ENCODE results near the gene CCNY.

DNA sequence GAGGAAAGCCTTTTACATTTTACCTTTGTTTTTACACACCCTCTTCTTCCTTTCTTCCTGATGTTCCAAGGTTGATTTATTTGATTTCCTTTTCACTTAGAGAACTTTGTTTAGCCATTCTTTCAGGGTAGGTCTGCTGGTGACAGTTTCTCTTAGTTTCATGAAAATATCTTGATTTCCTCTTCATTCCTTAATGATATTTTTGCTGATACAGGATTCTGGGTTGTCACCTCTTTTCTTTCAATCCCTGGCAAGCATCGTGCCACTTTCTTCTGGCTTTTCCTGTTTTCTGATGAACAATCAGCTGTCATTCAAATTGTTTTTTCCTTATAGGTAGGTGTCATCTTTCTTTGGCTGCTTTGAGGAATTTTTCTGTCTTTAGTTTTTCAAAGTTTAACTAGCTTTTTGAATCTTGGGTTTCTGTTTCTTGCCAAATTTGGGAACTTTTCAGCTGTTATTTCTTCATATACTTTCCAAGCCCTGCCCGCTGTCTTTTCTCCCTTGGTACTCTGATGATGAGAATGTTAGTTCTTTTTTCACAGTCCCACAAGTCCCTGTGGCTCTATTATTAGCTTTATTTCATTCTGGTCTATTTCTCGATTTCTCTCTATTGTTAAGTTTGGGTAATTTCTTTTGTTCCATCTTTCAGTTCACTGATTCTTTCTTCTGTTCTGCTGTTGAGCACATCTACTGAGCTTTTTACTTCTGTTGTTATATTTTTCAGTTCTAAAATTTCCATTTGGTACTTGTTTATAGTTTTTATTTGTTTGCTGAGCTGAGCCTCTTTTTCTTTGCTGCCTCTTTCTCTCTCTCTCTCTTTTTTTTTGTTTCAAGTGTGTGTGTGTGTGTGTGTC is 102.6 kb downstream of the CCNY start:
- TF ChIP-seq ZNF274 (IDR thresholded peaks at IDR 0.05; ENCODE audit: low read depth, low read length) (no peak), YY1 (IDR thresholded peaks at IDR 0.05; ENCODE audit: insufficient read depth, insufficient read length) (no peak), SUZ12 (IDR thresholded peaks at IDR 0.05; ENCODE audit: extremely low read depth, insufficient read depth, insufficient read length) (no peak)
